Activated CD4-positive, alpha-beta memory T cell treated with anti-CD3 and anti-CD28 coated beads, Interleukin-2, amount 10 ng/mL, durations not matched to agents 7 days and 5 days (primary cell): ENCODE data around the gene NRSN2. TPM values are rescaled to one million over a fixed set of nuclear protein-coding genes. Genes with fewer than 3 reads are reported as not detected.

Source experiments
- CTCF ChIA-PET: fragments of 350-600 bp; sonication (Branson Sonifier 250); formaldehyde crosslinking; loops from one replicate; lab custom pipeline; 2021; ENCODE audit warnings: antibody characterized with exemption, inconsistent platforms; lab: Charles Lee
- POLR2A ChIA-PET: fragments of 350-600 bp; sonication (Branson Sonifier 250); formaldehyde crosslinking; loops from one replicate; lab custom pipeline; 2021; ENCODE audit warnings: antibody characterized with exemption; lab: Charles Lee
- DNase-seq: peaks from one replicate; pipeline ENCODE4 v3.0.0-alpha.2; 2020
- H3K27ac Mint-ChIP-seq: one replicate; pipeline ENCODE4 v1.8.0; 2021; ENCODE audit warnings: mild to moderate bottlenecking, mixed read lengths
- H3K27me3 Mint-ChIP-seq: one replicate; pipeline ENCODE4 v1.8.0; 2021; ENCODE audit warnings: mixed read lengths
- H3K36me3 Mint-ChIP-seq: one replicate; pipeline ENCODE4 v1.8.0; 2021; ENCODE audit warnings: low read depth, mixed read lengths
- H3K4me1 Mint-ChIP-seq: one replicate; pipeline ENCODE4 v1.8.0; 2021; ENCODE audit warnings: mixed read lengths
- H3K4me3 Mint-ChIP-seq: one replicate; pipeline ENCODE4 v1.8.0; 2021; ENCODE audit warnings: mild to moderate bottlenecking, mixed read lengths
- H3K9me3 Mint-ChIP-seq: one replicate; pipeline ENCODE4 v1.8.0; 2021; ENCODE audit warnings: mixed read lengths
- total RNA-seq, 2 experiments: library from RNA; stranded (reverse); gene quantifications; one replicate each; pipeline ENCODE4 v1.2.3, GENCODE V29; 2021

NRSN2 gene
- total RNA-seq, 2 experiments from 2014 or later = 1.8 to 2.7 TPM

GRCh38 chr20:396619-397431, 49.9 kb downstream of the NRSN2 start:
- no peak overlapping the region for H3K4me3 Mint-ChIP-seq
- DNase-seq = no peak
- peaks cover 45% of the 10 kb centered on the region for H3K36me3 Mint-ChIP-seq
- H3K27ac Mint-ChIP-seq = no peak overlapping the region
- H3K9me3 Mint-ChIP-seq = no peaks in the 10 kb centered on the region
- POLR2A ChIA-PET = no interaction called here
- CTCF ChIA-PET = no interaction called here
- H3K27me3 Mint-ChIP-seq = no peaks in the 10 kb centered on the region
- H3K4me1 Mint-ChIP-seq = peaks cover 7% of the 10 kb centered on the region

GRCh38 chr20:397432-398237, 50.7 kb downstream of the NRSN2 start:
- H3K27ac Mint-ChIP-seq = no peak overlapping the region
- ChIA-PET POLR2A (interaction anchor here (1.2 kb wide), 1 partner anchor 15 kb away, joined by 5 read pairs; no protein-coding TSS in a partner anchor), CTCF (no interaction called here)
- peaks cover 13% of the 10 kb centered on the region for H3K4me1 Mint-ChIP-seq
- DNase-seq = no peak
- no peaks in the 10 kb centered on the region for H3K27me3 Mint-ChIP-seq
- H3K9me3 Mint-ChIP-seq = no peaks in the 10 kb centered on the region
- H3K4me3 Mint-ChIP-seq = no peak overlapping the region
- peaks cover 37% of the 10 kb centered on the region for H3K36me3 Mint-ChIP-seq

- POLR2A ChIA-PET = interaction anchor here (0.8 to 1.8 kb wide), 3 partner anchors 16 to 145 kb away, joined by 3 to 5 read pairs (median 5); partner anchors contain the start of genes CSNK2A1 and TBC1D20
- H3K27ac Mint-ChIP-seq = no peak overlapping the region
Measured at GRCh38 chr20:399182-399707, 52.3 kb downstream of the NRSN2 start.

GRCh38 chr20:400128-400453, 53.2 kb downstream of the NRSN2 start:
- H3K27ac Mint-ChIP-seq = no peak overlapping the region
- CTCF ChIA-PET = interaction anchor here (0.6 to 1.5 kb wide), 4 partner anchors 13 to 185 kb away, joined by 3 to 5 read pairs (median 4); partner anchors contain the start of gene TRIB3
- H3K4me1 Mint-ChIP-seq = peaks cover 23% of the 10 kb centered on the region

More at GRCh38 chr20:399182-399707, 52.3 kb downstream of the NRSN2 start:
- no peak overlapping the region for H3K4me3 Mint-ChIP-seq
- CTCF ChIA-PET = interaction anchor here (0.6 to 1.2 kb wide), 2 partner anchors 19 to 186 kb away, joined by 3 to 5 read pairs; partner anchors contain the start of gene TRIB3
- H3K36me3 Mint-ChIP-seq = peaks cover 26% of the 10 kb centered on the region
- DNase-seq = no peak
- no peaks in the 10 kb centered on the region for H3K27me3 Mint-ChIP-seq
- peaks cover 23% of the 10 kb centered on the region for H3K4me1 Mint-ChIP-seq
- H3K9me3 Mint-ChIP-seq = peaks cover 4% of the 10 kb centered on the region

GRCh38 chr20:400454-401275, 53.8 kb downstream of the NRSN2 start:
- ChIA-PET POLR2A (interaction anchor here (1.4 to 1.8 kb wide), 2 partner anchors 20 to 61 kb away, joined by 4 to 5 read pairs; partner anchors contain the start of genes TBC1D20 and TRIB3), CTCF (interaction anchor here (0.6 to 1.5 kb wide), 4 partner anchors 12 to 37 kb away, joined by 3 to 5 read pairs (median 4); partner anchors contain the start of gene TRIB3)
- DNase-seq = no peak
- H3K27ac Mint-ChIP-seq = no peak overlapping the region
- H3K4me3 Mint-ChIP-seq = no peak overlapping the region
- H3K36me3 Mint-ChIP-seq = peaks cover 18% of the 10 kb centered on the region
- peaks cover 24% of the 10 kb centered on the region for H3K4me1 Mint-ChIP-seq
- H3K27me3 Mint-ChIP-seq = no peaks in the 10 kb centered on the region
- peaks cover 4% of the 10 kb centered on the region for H3K9me3 Mint-ChIP-seq

More at GRCh38 chr20:400128-400453, 53.2 kb downstream of the NRSN2 start:
- DNase-seq = no peak
- H3K4me3 Mint-ChIP-seq = no peak overlapping the region
- POLR2A ChIA-PET = interaction anchor here (1.4 to 1.8 kb wide), 2 partner anchors 19 to 62 kb away, joined by 4 to 5 read pairs; partner anchors contain the start of genes TBC1D20 and TRIB3
- peaks cover 4% of the 10 kb centered on the region for H3K9me3 Mint-ChIP-seq
- no peaks in the 10 kb centered on the region for H3K27me3 Mint-ChIP-seq
- peaks cover 22% of the 10 kb centered on the region for H3K36me3 Mint-ChIP-seq

GRCh38 chr20:401682-402495, 55.0 kb downstream of the NRSN2 start:
- H3K27me3 Mint-ChIP-seq = no peaks in the 10 kb centered on the region
- H3K4me1 Mint-ChIP-seq = peaks cover 29% of the 10 kb centered on the region
- H3K9me3 Mint-ChIP-seq = peaks cover 4% of the 10 kb centered on the region
- ChIA-PET CTCF (interaction anchor here (1.2 kb wide), 1 partner anchor 22 kb away, joined by 6 read pairs; no protein-coding TSS in a partner anchor), POLR2A (interaction anchor here (2.3 kb wide), 1 partner anchor 20 kb away, joined by 8 read pairs; the partner anchor contains the start of gene TRIB3)
- no peak for DNase-seq
- peaks cover 13% of the 10 kb centered on the region for H3K36me3 Mint-ChIP-seq
- H3K4me3 Mint-ChIP-seq = no peak overlapping the region
- no peak overlapping the region for H3K27ac Mint-ChIP-seq

GRCh38 chr20:402496-402885, 55.6 kb downstream of the NRSN2 start:
- Mint-ChIP-seq H3K36me3 (peaks cover 9% of the 10 kb centered on the region), H3K9me3 (peaks cover 4% of the 10 kb centered on the region), H3K27ac (no peak overlapping the region), H3K4me3 (no peak overlapping the region), H3K27me3 (no peaks in the 10 kb centered on the region), H3K4me1 (peaks cover 35% of the 10 kb centered on the region)
- DNase-seq = no peak
- ChIA-PET CTCF (interaction anchor here (1.2 kb wide), 1 partner anchor 22 kb away, joined by 6 read pairs; no protein-coding TSS in a partner anchor), POLR2A (interaction anchor here (2.3 kb wide), 1 partner anchor 21 kb away, joined by 8 read pairs; the partner anchor contains the start of gene TRIB3)

- Mint-ChIP-seq H3K4me1 (peaks cover 36% of the 10 kb centered on the region), H3K9me3 (peaks cover 4% of the 10 kb centered on the region), H3K27ac (no peak overlapping the region), H3K4me3 (no peak overlapping the region), H3K36me3 (peaks cover 4% of the 10 kb centered on the region), H3K27me3 (no peaks in the 10 kb centered on the region)
- DNase-seq = no peak
- ChIA-PET POLR2A (interaction anchor here (2.3 kb wide), 1 partner anchor 22 kb away, joined by 8 read pairs; the partner anchor contains the start of gene TRIB3), CTCF (interaction anchor here (1.2 kb wide), 1 partner anchor 23 kb away, joined by 6 read pairs; no protein-coding TSS in a partner anchor)
Measured at GRCh38 chr20:402898-403581, 56.1 kb downstream of the NRSN2 start.

- no peaks in the 10 kb centered on the region for H3K27me3 Mint-ChIP-seq
Measured at GRCh38 chr20:403582-403957, 56.7 kb downstream of the NRSN2 start.

GRCh38 chr20:404088-404487, 57.2 kb downstream of the NRSN2 start:
- Mint-ChIP-seq H3K9me3 (peaks cover 4% of the 10 kb centered on the region), H3K27me3 (no peaks in the 10 kb centered on the region), H3K4me3 (no peak overlapping the region), H3K4me1 (peaks cover 37% of the 10 kb centered on the region), H3K27ac (no peak overlapping the region), H3K36me3 (peaks cover 6% of the 10 kb centered on the region)
- CTCF ChIA-PET = no interaction called here
- DNase-seq = no peak
- POLR2A ChIA-PET = interaction anchor here (2.3 kb wide), 1 partner anchor 23 kb away, joined by 8 read pairs; the partner anchor contains the start of gene TRIB3

More at GRCh38 chr20:403582-403957, 56.7 kb downstream of the NRSN2 start:
- CTCF ChIA-PET = no interaction called here
- POLR2A ChIA-PET = interaction anchor here (2.3 kb wide), 1 partner anchor 22 kb away, joined by 8 read pairs; the partner anchor contains the start of gene TRIB3
- Mint-ChIP-seq H3K4me3 (no peak overlapping the region), H3K27ac (no peak overlapping the region), H3K36me3 (peaks cover 2% of the 10 kb centered on the region), H3K9me3 (peaks cover 4% of the 10 kb centered on the region), H3K4me1 (peaks cover 36% of the 10 kb centered on the region)
- no peak for DNase-seq
